HG02763 (cell line): ENCODE results near the gene ELOA.
"Not testable (repeated sequence)": the region's sequence is repeated elsewhere in the genome, so short reads cannot be mapped to it uniquely, and the experiment has no call there.

Source experiments
- ATAC-seq: cut with Tn5 transposase; IDR thresholded peaks from one replicate; pipeline ENCODE4 v1.9.1; 2021; ENCODE audit warnings: mild to moderate bottlenecking, moderate library complexity; ENCODE audit not compliant: unreplicated experiment

Gene ELOA

DNA sequence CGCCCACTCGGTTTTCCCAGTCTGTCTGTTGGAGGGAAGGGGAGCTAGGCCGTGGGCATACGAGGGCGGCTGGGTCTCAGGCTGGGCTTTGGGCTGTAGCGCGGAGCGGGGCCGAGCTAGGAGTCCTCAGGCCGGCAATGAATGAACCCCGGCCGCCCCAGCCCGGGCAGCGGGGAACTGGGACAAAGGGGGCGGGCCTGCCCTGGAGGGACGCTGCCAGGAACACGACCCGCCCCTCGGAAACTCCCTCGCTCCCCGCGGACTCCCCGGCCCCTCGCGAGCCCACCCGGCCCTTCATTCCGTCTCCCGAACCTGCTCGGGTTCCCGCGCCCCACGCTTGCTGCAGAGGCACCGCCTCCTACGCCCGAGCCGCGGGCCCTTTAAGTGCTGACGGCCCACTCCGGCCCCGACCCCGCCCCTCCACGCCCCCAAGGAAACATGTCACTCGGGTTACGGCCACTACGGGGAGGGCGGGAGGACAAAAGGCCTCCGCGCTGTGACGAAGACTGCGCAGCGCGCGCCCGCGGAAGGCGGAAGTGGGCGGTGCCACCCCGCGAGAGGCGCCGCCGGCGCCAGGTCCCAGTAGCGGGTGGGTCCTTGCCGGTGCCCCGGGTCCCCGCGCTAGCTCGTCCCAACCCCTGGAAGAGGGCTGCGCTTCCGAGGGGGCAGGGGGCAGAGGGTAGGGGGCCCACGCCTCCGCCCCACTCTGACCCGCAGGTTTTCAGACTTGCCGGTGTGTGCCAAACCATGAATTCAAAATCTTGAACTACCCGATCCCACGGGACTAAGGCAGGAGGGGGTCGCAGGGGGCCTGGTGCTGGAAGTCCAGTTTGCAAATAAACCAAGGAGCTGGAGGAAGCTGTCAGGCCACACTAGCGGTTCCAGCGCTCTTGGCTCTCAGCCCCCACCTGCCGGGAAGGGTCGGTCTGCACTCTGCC lies 57.4 kb downstream of the ELOA start, which contains the start of gene GALE:
TSS of gene GALE (minus strand) at position 355 of the 938 bp plus-strand sequence. CDS start 1,747 bp downstream, outside the sequence.
- peak; percentile 78 for ATAC-seq

DNA sequence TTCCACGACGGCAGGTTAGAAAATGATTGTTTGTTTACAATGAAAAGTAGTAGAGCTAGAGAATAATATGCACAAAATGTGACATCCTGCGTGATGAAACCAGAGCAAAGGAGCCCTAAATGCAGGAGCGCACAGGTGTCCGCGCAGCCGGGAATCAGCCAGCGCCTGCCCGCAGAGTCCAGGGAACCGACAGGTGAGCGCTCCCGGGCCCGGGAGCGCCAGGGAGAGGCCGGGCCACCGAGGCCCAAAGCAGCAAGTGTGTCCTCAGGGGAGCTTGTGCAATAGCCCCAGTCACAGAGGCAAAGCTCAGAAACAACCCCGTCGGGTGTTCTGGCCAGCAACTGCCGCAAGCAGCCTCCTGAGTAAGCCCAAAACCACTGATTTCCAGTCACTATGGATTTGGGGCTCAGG lies 58.1 kb downstream of the ELOA start:
- ATAC-seq, result no peak

- no peak for ATAC-seq
Measured at GRCh38 chr1:23801876-23802275, 58.6 kb downstream of the ELOA start.

- ATAC-seq, result not testable (repeated sequence)
Measured at GRCh38 chr1:23802809-23803342, 59.6 kb downstream of the ELOA start.

DNA sequence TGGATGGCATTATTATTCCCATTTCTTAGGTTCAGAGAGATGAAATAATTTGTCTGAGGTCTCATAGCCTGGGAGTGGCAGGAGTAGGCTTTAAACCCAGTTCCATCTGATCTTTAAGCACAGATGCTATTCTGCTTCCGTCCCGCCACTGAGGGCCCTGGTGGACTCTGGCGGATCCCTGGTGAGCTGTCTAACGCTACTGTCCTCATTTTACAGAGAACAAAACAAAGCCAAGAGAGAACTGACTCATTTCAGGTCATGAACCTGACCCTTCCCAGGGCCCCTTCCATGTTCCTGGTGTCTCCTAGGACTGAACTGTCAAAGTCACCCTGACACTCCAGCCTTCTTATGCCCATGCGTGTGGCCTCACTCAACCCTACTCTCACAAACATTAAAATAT lies 60.4 kb downstream of the ELOA start:
- ATAC-seq, result no peak

- ATAC-seq, result no peak
Measured at GRCh38 chr1:23804183-23804835, 61.0 kb downstream of the ELOA start.

- ATAC-seq, result no peak
Measured at GRCh38 chr1:23805025-23805424, 61.8 kb downstream of the ELOA start.

GRCh38 chr1:23806280-23806679 lies 63.0 kb downstream of the ELOA start:
- ATAC-seq, result no peak

- ATAC-seq, result no peak
Measured at GRCh38 chr1:23807453-23807852, 64.2 kb downstream of the ELOA start.

GRCh38 chr1:23809751-23810171 lies 66.5 kb downstream of the ELOA start:
- ATAC-seq, result no peak

GRCh38 chr1:23810818-23811540 lies 67.7 kb downstream of the ELOA start:
- ATAC-seq, result no peak
